ENCODE results near the gene CTAGE15. TPM values are rescaled to one million over a fixed set of nuclear protein-coding genes. Genes with fewer than 3 reads are reported as not detected.
"Not testable (repeated sequence)": the region's sequence is repeated elsewhere in the genome, so short reads cannot be mapped to it uniquely, and the experiment has no call there.

Gene CTAGE15
- total RNA-seq, 2 donors from 2014 or later: 0.35 to 1.9 TPM

GRCh38 chr7:143621175-143621574 lies 49.6 kb downstream of the CTAGE15 start:
- H3K4me1 ChIP-seq (ENCODE audit: control insufficient read depth, insufficient read depth, low read length); H3K4me3 Mint-ChIP-seq; DNase-seq; H3K27ac ChIP-seq (ENCODE audit: low read depth, low read length); H3K9ac ChIP-seq (ENCODE audit: extremely low read depth, low read length, poor library complexity, severe bottlenecking); H3K27me3 Mint-ChIP-seq (ENCODE audit: insufficient read depth); H3K4me3 ChIP-seq (ENCODE audit: low read length); H3K9me3 Mint-ChIP-seq; H3K9me3 ChIP-seq (ENCODE audit: control insufficient read depth, low read length); H3K4me1 Mint-ChIP-seq; H3K27ac Mint-ChIP-seq; H3K27me3 ChIP-seq (ENCODE audit: control insufficient read depth, insufficient read depth, low read length, poor library complexity, severe bottlenecking); H3K36me3 ChIP-seq (ENCODE audit: control insufficient read depth, insufficient read depth, low read length); H3K36me3 Mint-ChIP-seq (ENCODE audit: low read depth): not testable (repeated sequence)
- no CpG with 5 or more reads among the region's 16 CpGs for WGBS, 2 experiments (ENCODE audit: insufficient coverage in 1 of 2, insufficient read length in 1 of 2)

GRCh38 chr7:143622130-143622529 lies 50.5 kb downstream of the CTAGE15 start:
- not testable (repeated sequence) for H3K9me3 Mint-ChIP-seq; H3K4me3 ChIP-seq (ENCODE audit: low read length); H3K27me3 Mint-ChIP-seq (ENCODE audit: insufficient read depth); H3K27me3 ChIP-seq (ENCODE audit: control insufficient read depth, insufficient read depth, low read length, poor library complexity, severe bottlenecking); H3K4me1 ChIP-seq (ENCODE audit: control insufficient read depth, insufficient read depth, low read length); H3K36me3 ChIP-seq (ENCODE audit: control insufficient read depth, insufficient read depth, low read length); H3K9me3 ChIP-seq (ENCODE audit: control insufficient read depth, low read length); H3K4me3 Mint-ChIP-seq; H3K27ac ChIP-seq (ENCODE audit: low read depth, low read length); H3K4me1 Mint-ChIP-seq; H3K27ac Mint-ChIP-seq; H3K36me3 Mint-ChIP-seq (ENCODE audit: low read depth); H3K9ac ChIP-seq (ENCODE audit: extremely low read depth, low read length, poor library complexity, severe bottlenecking); DNase-seq
- no CpG with 5 or more reads among the region's 17 CpGs for WGBS, 2 experiments (ENCODE audit: insufficient coverage in 1 of 2, insufficient read length in 1 of 2)

Other genes starting within 250 kb of the CTAGE15 start
- gene FAM131B, start 209.1 kb upstream of the CTAGE15 start, total RNA-seq: 1 to 10 TPM; 1.9 to 3.6 TPM
- gene ZYX, start 190.5 kb upstream of the CTAGE15 start, total RNA-seq: 100 to 1,000 TPM; 127 to 161 TPM
- gene EPHA1, start 162.9 kb upstream of the CTAGE15 start, total RNA-seq: 100 to 1,000 TPM in 1 of 2 donors, 10 to 100 TPM in 1; 70.0 to 103 TPM
- gene TAS2R60, start 128.3 kb upstream of the CTAGE15 start, total RNA-seq: under 1 TPM in 1 of 2 donors, not detected in 1; 0.37 TPM
- gene TAS2R41, start 93.9 kb upstream of the CTAGE15 start, total RNA-seq: under 1 TPM in 1 of 2 donors, not detected in 1; 0.59 TPM
- under 1 TPM in 1 of 2 donors, not detected in 1; 0.20 TPM for gene TCAF2, start 49.2 kb downstream of the CTAGE15 start, total RNA-seq
- not detected for gene CTAGE6, start 185.9 kb downstream of the CTAGE15 start, total RNA-seq

Data from endodermal cell (in vitro differentiated cells).